A673 (cell line): ENCODE measurements around the gene TLR9. TPM values are rescaled to one million over a fixed set of nuclear protein-coding genes. Genes with fewer than 3 reads are reported as not detected.

ENCODE experiments used
- BruUV-seq: library from RNA; stranded (reverse); fragments of 400-500 nt; replicated peaks from 2 replicates; lab custom pipeline; 2021; lab: Mats Ljungman, UMichigan
- CTCF ChIA-PET: fragments of 300-600 bp; sonication (Branson Sonifier 250); formaldehyde crosslinking; loops from one replicate; lab custom pipeline; 2022; ENCODE audit warnings: antibody characterized with exemption; lab: Charles Lee
- POLR2A ChIA-PET: fragments of 300-600 bp; sonication (Branson Sonifier 250); formaldehyde crosslinking; loops from one replicate; lab custom pipeline; 2022; ENCODE audit warnings: antibody characterized with exemption; ENCODE audit not compliant: low non-redundant PET; lab: Charles Lee
- DNase-seq: peaks from one replicate; pipeline ENCODE4 v3.0.0-alpha.2; 2015; ENCODE audit warnings: low spot score
- H3K27ac ChIP-seq: fragments of 200-600 bp; sonication (generic); 2 replicates; pipeline ENCODE4 v1.5.1; 2016; ENCODE audit warnings: mixed run types, low read depth, mild to moderate bottlenecking, mixed read lengths, antibody characterized with exemption, low read length; ENCODE audit not compliant: poor library complexity, severe bottlenecking
- H3K27me3 ChIP-seq: fragments of 200-600 bp; sonication (generic); replicated peaks from 2 replicates; pipeline ENCODE4 v1.6.1; 2017; ENCODE audit warnings: mixed run types, low read depth, mild to moderate bottlenecking, mixed read lengths, antibody characterized with exemption, low read length; ENCODE audit not compliant: insufficient read depth, poor library complexity
- H3K36me3 ChIP-seq: fragments of 200-600 bp; sonication (generic); 2 replicates; pipeline ENCODE4 v1.6.1; 2016; ENCODE audit warnings: mixed run types, mild to moderate bottlenecking, mixed read lengths, antibody characterized with exemption, low read length; ENCODE audit not compliant: insufficient read depth, poor library complexity, severe bottlenecking
- H3K4me1 ChIP-seq: fragments of 200-600 bp; sonication (generic); 2 replicates; pipeline ENCODE4 v1.6.1; 2017; ENCODE audit warnings: mixed run types, mild to moderate bottlenecking, mixed read lengths, antibody characterized with exemption, low read length; ENCODE audit not compliant: insufficient read depth, poor library complexity, severe bottlenecking
- H3K4me3 ChIP-seq: fragments of 200-600 bp; sonication (generic); 2 replicates; pipeline ENCODE4 v1.5.1; 2016; ENCODE audit warnings: low read depth, mixed run types, mild to moderate bottlenecking, mixed read lengths, low read length; ENCODE audit not compliant: poor library complexity, severe bottlenecking
- H3K9me3 ChIP-seq: fragments of 200-600 bp; sonication (generic); 2 replicates; pipeline ENCODE4 v1.6.1; 2016; ENCODE audit warnings: mixed run types, low read depth, mild to moderate bottlenecking, mixed read lengths, antibody characterized with exemption, low read length; ENCODE audit not compliant: poor library complexity, severe bottlenecking
- CTCF ChIP-seq: fragments of 300-800, 200-600 bp; sonication (generic); conservative IDR thresholded peaks from 2 replicates; pipeline ENCODE4 v1.5.1; 2017; ENCODE audit warnings: low read depth, mild to moderate bottlenecking, antibody characterized with exemption, low read length, moderate library complexity, mixed read lengths
- EZH2 ChIP-seq: fragments of 200-600 bp; sonication (generic); IDR thresholded peaks from 2 replicates; pipeline ENCODE4 v1.6.1; 2017; ENCODE audit warnings: borderline replicate concordance, low read depth, mild to moderate bottlenecking, mixed read lengths, antibody characterized with exemption, low read length; ENCODE audit not compliant: poor library complexity, severe bottlenecking
- intact Hi-C: fragments of 100-400 bp; cut with micrococcal nuclease; formaldehyde crosslinking; loops from one replicate; pipeline ENCODE4 v1.10.0; 2022; ENCODE audit not compliant: unreplicated experiment
- total RNA-seq: library from RNA; stranded (reverse); gene quantifications from 2 replicates; pipeline ENCODE4 v1.2.3, GENCODE V29; 2021

TLR9 gene
- total RNA-seq, 1 experiment from 2014 or later = not detected

DNA sequence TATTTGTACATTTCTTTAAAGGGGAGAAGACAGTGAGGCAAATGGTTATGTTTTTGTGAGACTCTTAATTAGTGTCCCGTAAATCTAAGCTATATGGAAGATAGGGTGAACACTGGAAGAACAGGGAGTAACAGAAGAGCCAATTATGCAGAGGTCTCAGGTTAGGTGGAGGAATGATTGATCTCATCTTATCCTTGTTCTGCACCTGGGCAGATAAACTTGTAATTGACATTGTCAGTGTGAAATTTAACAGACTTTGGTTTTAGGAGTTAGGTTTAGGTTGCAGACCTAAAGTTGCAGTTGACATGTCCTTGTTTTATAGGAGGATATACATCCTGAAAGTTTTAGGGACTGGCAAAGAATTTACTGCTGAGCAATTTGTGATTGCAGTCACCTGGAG lies 16.6 kb upstream of the TLR9 start:
- H3K4me1 ChIP-seq = peaks cover 12% of the 10 kb centered on the region
- H3K9me3 ChIP-seq = no peaks in the 10 kb centered on the region
- H3K36me3 ChIP-seq = no peaks in the 10 kb centered on the region
- no TSS peak for BruUV-seq
- no peak overlapping the region for H3K4me3 ChIP-seq
- TF ChIP-seq CTCF (no peak), EZH2 (no peak)
- POLR2A ChIA-PET = no interaction called here
- CTCF ChIA-PET = no interaction called here
- DNase-seq = no peak
- intact Hi-C loops = loop anchor here (5.0 kb wide), 1 partner anchor 35 kb away; the partner anchor contains the start of gene WDR82
- H3K27me3 ChIP-seq = no peaks in the 10 kb centered on the region
- no peak overlapping the region for H3K27ac ChIP-seq

DNA sequence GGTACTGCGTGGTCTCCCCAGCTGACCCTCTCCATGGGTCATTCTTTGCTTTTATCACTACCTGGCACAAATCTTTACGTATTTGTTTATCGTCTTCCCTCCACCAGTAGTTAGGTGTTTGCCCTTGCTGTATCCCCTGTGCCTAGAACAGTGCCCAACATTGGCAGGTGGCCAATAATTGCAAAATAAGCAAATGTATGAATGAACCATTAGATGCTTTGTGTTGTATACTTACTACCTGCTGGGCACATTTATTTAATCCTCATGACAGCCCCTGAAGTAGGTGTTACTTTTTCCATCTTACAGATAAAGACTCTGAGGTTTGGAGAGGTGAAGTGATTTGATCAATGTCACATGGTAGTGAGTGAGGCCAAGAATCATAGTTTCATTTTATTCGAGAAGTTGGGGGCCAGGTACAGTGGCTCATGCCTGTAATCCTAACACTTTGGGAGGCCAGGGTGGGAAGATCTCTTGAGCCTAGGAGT lies 15.5 kb upstream of the TLR9 start:
- TF ChIP-seq EZH2 = no peak
- no peak for TF ChIP-seq CTCF
- H3K27ac ChIP-seq = no peak overlapping the region
- DNase-seq = no peak
- no peak overlapping the region for H3K4me3 ChIP-seq
- no TSS peak for BruUV-seq
- H3K9me3 ChIP-seq = no peaks in the 10 kb centered on the region
- no peaks in the 10 kb centered on the region for H3K27me3 ChIP-seq
- ChIA-PET CTCF (interaction anchor here (0.5 kb wide), 1 partner anchor 120 kb away, joined by 4 read pairs; no protein-coding TSS in a partner anchor), POLR2A (no interaction called here)
- H3K36me3 ChIP-seq = no peaks in the 10 kb centered on the region
- H3K4me1 ChIP-seq = peaks cover 12% of the 10 kb centered on the region
- intact Hi-C loops = loop anchor here (5.0 kb wide), 1 partner anchor 36 kb away; the partner anchor contains the start of gene WDR82

DNA sequence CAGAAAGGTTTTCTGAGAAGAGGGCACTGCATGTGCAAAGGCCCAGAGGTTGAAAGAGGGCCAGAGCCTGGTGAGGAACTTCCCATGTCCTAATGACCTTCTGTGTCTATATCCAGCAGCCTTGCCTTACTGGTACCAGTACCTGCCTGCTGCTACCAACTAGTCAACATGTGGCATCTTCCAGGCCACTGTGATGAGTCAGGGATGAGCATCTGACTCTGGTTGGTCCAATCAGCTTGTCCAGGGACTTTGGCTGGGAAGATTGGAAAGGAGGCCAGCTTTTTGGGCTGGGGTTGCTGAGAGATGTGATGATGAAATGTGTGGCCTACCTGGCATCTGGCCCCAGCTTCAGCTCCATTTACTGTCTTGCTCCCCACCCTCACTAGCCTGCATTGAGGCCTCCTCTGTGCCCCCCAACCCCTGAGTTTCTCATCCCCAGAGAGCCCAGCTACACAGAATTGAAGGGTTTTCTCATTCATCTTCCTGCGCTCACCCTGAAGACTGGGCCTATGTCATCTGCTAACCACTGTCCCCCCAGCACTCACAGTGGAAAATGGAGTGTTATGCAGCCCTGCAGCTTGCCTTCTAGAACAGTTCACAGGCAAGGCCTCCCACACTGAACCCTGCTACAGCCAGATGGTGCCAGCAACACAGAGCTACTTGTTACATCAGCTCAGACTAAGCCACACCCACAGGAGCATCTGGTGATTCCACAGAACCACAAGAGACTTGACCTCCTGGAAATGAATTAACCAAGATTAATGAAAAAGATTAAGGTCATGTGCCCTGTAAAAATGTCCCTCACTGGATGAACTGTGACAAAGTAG lies 14.8 kb upstream of the TLR9 start:
- H3K4me3 ChIP-seq = peak overlapping the region; percentile 75
- peak; percentile 47 for DNase-seq
- ChIA-PET CTCF (interaction anchor here (0.5 kb wide), 1 partner anchor 121 kb away, joined by 4 read pairs; no protein-coding TSS in a partner anchor), POLR2A (no interaction called here)
- H3K36me3 ChIP-seq = no peaks in the 10 kb centered on the region
- no peak for TF ChIP-seq EZH2
- TF ChIP-seq CTCF = no peak
- H3K27me3 ChIP-seq = no peaks in the 10 kb centered on the region
- BruUV-seq = no TSS peak
- peak overlapping the region; percentile 75 for H3K27ac ChIP-seq
- intact Hi-C loops = loop anchor here (5.0 kb wide), 1 partner anchor 37 kb away; the partner anchor contains the start of gene WDR82
- no peaks in the 10 kb centered on the region for H3K9me3 ChIP-seq
- peaks cover 12% of the 10 kb centered on the region for H3K4me1 ChIP-seq
